ENCODE results near the gene RET.

The RET gene

GRCh38 chr10:43046288-43046991, 30.4 kb upstream of the RET start:
- H4K20me1 ChIP-seq (ENCODE audit: insufficient read depth): no peaks in the 10 kb centered on the region
- H3K4me2 ChIP-seq: no peak overlapping the region
- no peaks in the 10 kb centered on the region for H3K4me1 ChIP-seq (ENCODE audit: low read depth, poor library complexity, severe bottlenecking)
- H3K9ac ChIP-seq: no peak overlapping the region
- no peaks in the 10 kb centered on the region for H3K36me3 ChIP-seq (ENCODE audit: insufficient read depth)
- no peak overlapping the region for H2AFZ ChIP-seq (ENCODE audit: low read depth)
- no peak overlapping the region for H3K4me3 ChIP-seq (IDR thresholded peaks at IDR 0.05; ENCODE audit: insufficient read depth, low read depth, low read length)
- no peak for TF ChIP-seq CTCF (conservative IDR thresholded peaks at IDR 0.05; ENCODE audit: low read depth, low read length)
- H3K27ac ChIP-seq: no peak overlapping the region
- H3K79me2 ChIP-seq (ENCODE audit: insufficient read depth, low read depth): no peaks in the 10 kb centered on the region
- H3K27me3 ChIP-seq (ENCODE audit: insufficient read depth, low read depth): no peaks in the 10 kb centered on the region

GRCh38 chr10:43047288-43047970, 29.4 kb upstream of the RET start:
- no peak overlapping the region for H3K4me2 ChIP-seq
- H3K36me3 ChIP-seq (ENCODE audit: insufficient read depth): no peaks in the 10 kb centered on the region
- H3K4me3 ChIP-seq (IDR thresholded peaks at IDR 0.05; ENCODE audit: insufficient read depth, low read depth, low read length): no peak overlapping the region
- H3K9ac ChIP-seq: no peak overlapping the region
- H4K20me1 ChIP-seq (ENCODE audit: insufficient read depth): no peaks in the 10 kb centered on the region
- no peak overlapping the region for H3K27ac ChIP-seq
- H3K79me2 ChIP-seq (ENCODE audit: insufficient read depth, low read depth): no peaks in the 10 kb centered on the region
- H2AFZ ChIP-seq (ENCODE audit: low read depth): no peak overlapping the region
- H3K4me1 ChIP-seq (ENCODE audit: low read depth, poor library complexity, severe bottlenecking): no peaks in the 10 kb centered on the region
- no peaks in the 10 kb centered on the region for H3K27me3 ChIP-seq (ENCODE audit: insufficient read depth, low read depth)
- no peak for TF ChIP-seq CTCF (conservative IDR thresholded peaks at IDR 0.05; ENCODE audit: low read depth, low read length)

GRCh38 chr10:43048301-43049051, 28.4 kb upstream of the RET start:
- no peak overlapping the region for H2AFZ ChIP-seq (ENCODE audit: low read depth)
- H3K27ac ChIP-seq: no peak overlapping the region
- no peak overlapping the region for H3K4me3 ChIP-seq (IDR thresholded peaks at IDR 0.05; ENCODE audit: insufficient read depth, low read depth, low read length)
- no peaks in the 10 kb centered on the region for H3K79me2 ChIP-seq (ENCODE audit: insufficient read depth, low read depth)
- H3K4me1 ChIP-seq (ENCODE audit: low read depth, poor library complexity, severe bottlenecking): no peaks in the 10 kb centered on the region
- no peak for TF ChIP-seq CTCF (conservative IDR thresholded peaks at IDR 0.05; ENCODE audit: low read depth, low read length)
- no peaks in the 10 kb centered on the region for H3K27me3 ChIP-seq (ENCODE audit: insufficient read depth, low read depth)
- H4K20me1 ChIP-seq (ENCODE audit: insufficient read depth): no peaks in the 10 kb centered on the region
- H3K36me3 ChIP-seq (ENCODE audit: insufficient read depth): no peaks in the 10 kb centered on the region
- no peak overlapping the region for H3K4me2 ChIP-seq
- no peak overlapping the region for H3K9ac ChIP-seq

GRCh38 chr10:43049081-43049551, 27.8 kb upstream of the RET start:
- H3K36me3 ChIP-seq (ENCODE audit: insufficient read depth): no peaks in the 10 kb centered on the region
- H2AFZ ChIP-seq (ENCODE audit: low read depth): no peak overlapping the region
- no peak overlapping the region for H3K27ac ChIP-seq
- no peak overlapping the region for H3K9ac ChIP-seq
- no peak overlapping the region for H3K4me3 ChIP-seq (IDR thresholded peaks at IDR 0.05; ENCODE audit: insufficient read depth, low read depth, low read length)
- no peaks in the 10 kb centered on the region for H3K79me2 ChIP-seq (ENCODE audit: insufficient read depth, low read depth)
- H3K4me2 ChIP-seq: no peak overlapping the region
- no peaks in the 10 kb centered on the region for H3K27me3 ChIP-seq (ENCODE audit: insufficient read depth, low read depth)
- H4K20me1 ChIP-seq (ENCODE audit: insufficient read depth): no peaks in the 10 kb centered on the region
- no peaks in the 10 kb centered on the region for H3K4me1 ChIP-seq (ENCODE audit: low read depth, poor library complexity, severe bottlenecking)
- no peak for TF ChIP-seq CTCF (conservative IDR thresholded peaks at IDR 0.05; ENCODE audit: low read depth, low read length)

Data from KMS-11 (cell line).